Measurements from ENCODE around the gene TNPO2. TPM values are rescaled to one million over a fixed set of nuclear protein-coding genes. Genes with fewer than 3 reads are reported as not detected.

The TNPO2 gene
- 11.8 and 19.1 TPM in 2 replicates for total RNA-seq (2014; rRNA removed; shearing (Covaris generic))
- polyA plus RNA-seq (2015; cell fraction: cytosol; rRNA removed) = 35.9 and 36.1 TPM in 2 replicates
- polyA plus RNA-seq (2015; cell fraction: nucleus; rRNA removed) = 168 and 175 TPM in 2 replicates

- DNase-seq (ENCODE audit: low read depth) = no peak
Measured at GRCh38 chr19:12723641-12724426, at the start of gene TNPO2. TNPO2 (minus strand) TSS chr19:12723932; CDS start chr19:12720977, 2,955 bp downstream.

DNA sequence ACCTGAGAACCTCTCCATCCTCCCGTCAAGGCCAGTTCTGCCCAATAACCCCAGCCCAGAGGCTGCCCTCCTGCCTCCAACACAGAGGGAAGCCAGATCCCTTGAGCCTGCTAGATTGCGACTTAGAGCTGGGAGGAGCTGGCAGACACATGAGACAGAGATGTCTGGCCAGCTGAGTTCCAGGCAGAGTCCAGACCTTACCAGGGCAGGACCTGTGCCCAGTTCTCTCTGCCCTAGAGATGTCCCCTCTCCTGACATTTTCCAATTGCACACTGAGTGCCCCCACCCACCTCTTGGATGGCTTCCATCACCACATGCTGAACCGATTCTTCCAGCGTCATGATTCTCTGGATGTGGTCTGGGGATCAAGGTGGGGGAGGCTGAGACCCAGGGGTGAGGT is 48.6 kb upstream of the TNPO2 start:
- no peak for DNase-seq (ENCODE audit: low read depth)

DNA sequence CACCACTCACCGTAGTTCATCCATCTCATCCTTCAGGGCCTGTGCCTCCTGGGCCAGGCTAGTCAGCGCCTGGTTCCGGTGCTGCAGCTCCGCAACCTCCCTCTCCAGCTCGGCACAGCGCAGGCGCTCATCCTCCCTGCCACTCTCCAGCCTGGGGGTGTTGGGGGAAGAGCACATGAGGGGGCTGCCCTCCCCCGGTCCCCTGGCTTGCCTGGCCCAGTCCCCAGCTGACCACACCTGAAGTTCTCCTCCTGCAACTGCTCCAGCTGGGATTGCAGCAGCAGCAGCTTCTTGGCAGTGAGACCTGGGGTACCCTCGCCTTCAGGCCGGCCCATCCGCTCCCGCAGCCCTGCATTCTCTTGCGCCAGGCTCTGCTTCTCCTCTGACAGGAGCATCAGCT is 47.2 kb upstream of the TNPO2 start:
- DNase-seq (ENCODE audit: low read depth) = no peak

GRCh38 chr19:12769689-12770088 is 46.0 kb upstream of the TNPO2 start:
- no peak for DNase-seq (ENCODE audit: low read depth)

- no peak for DNase-seq (ENCODE audit: low read depth)
Measured at GRCh38 chr19:12767666-12768065, 43.9 kb upstream of the TNPO2 start.

GRCh38 chr19:12767150-12767549 is 43.4 kb upstream of the TNPO2 start:
- no peak for DNase-seq (ENCODE audit: low read depth)

DNA sequence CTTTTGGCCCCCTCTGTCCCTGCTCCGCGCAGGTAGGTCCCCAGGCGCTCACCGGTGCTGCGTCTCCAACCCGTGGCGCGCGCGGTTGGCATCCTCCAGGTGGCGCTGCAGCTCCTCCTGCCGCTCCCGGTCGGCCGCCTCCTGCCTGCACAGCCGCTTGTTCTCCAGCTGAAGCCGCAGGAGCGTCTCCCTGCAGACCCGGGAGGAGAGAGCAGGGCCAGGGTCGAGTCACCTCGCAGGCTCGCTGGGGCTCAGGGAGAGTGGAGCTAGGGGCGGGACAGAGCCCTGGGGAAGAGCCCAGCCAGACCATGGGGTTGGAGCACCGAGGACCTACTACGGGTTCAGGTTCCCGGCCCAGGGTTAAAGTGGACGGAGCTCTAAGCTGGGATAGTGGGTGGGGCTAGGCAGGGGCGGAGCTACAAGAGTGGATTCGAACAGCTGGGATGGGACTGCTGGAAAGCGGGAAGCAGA is 42.4 kb upstream of the TNPO2 start:
- DNase-seq (ENCODE audit: low read depth) = peak; percentile 58

- DNase-seq (ENCODE audit: low read depth) = no peak
Measured at GRCh38 chr19:12764698-12765097, 41.0 kb upstream of the TNPO2 start.

GRCh38 chr19:12763100-12763499 is 39.4 kb upstream of the TNPO2 start:
- DNase-seq (ENCODE audit: low read depth) = no peak

- DNase-seq (ENCODE audit: low read depth) = no peak
Measured at GRCh38 chr19:12759686-12760085, 36.0 kb upstream of the TNPO2 start.

DNA sequence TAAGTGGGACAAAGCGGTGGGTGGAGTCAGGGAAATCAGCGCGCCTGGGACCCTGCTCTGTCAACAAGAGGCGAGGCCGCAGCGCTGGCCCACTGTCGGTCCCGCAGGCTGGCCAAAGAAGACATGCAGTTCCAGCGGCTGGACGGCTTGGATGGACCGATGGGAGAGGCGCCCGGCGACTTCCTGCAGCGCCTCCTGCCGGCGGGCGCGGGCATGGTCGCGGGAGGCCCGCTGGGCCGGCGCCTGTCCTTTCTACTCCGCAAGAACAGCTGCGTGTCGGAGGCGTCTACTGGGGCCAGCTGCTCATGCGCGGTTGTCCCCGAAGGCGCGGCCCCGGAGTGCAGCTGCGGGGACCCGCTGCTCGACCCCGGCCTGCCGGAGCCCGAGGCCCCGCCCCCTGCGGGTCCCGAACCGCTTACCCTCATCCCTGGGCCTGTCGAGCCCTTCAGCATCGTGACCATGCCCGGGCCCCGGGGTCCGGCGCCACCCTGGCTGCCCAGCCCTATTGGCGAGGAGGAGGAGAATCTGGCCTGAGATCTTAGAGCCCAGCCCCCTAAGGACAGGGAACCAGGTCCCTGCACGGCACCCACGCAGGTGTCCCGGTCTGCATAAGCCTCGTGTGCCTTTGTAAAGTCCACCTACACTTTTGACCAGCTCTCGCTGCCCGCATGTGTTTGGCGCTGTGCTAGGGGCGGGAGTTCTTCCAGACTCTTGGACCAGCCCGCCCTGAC is 34.0 kb upstream of the TNPO2 start:
- peak; percentile 75 for DNase-seq (ENCODE audit: low read depth)

GRCh38 chr19:12756150-12756883 is 32.6 kb upstream of the TNPO2 start:
- DNase-seq (ENCODE audit: low read depth) = no peak

DNA sequence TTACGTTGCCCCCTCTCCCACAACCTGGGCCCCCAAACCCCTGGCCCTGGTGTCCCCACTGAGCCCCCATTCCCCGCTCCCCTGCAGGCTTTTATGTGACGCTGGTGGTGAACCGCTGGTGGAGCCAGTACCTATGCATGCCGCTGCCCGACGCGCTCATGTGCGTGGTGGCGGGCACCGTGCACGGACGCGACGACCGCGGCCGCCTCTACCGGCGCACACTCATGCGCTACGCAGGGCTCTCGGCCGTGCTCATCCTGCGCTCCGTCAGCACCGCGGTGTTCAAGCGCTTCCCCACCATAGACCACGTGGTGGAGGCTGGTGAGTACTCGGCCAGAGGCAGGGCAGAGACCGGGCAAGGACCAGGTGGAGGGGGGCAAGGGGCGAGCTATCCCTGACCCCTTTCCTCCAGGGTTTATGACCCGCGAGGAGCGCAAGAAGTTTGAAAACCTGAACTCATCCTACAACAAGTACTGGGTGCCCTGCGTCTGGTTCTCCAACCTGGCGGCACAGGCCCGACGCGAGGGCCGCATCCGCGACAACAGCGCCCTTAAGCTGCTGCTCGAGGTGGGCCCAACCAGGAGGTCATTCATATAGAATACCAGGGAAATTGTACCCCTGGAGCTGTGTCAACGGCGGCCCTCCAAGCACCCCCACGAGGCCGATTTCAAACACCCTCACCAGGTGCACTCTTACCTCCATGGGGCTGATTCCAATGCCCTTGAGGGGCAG is 30.9 kb upstream of the TNPO2 start:
- no peak for DNase-seq (ENCODE audit: low read depth)

GRCh38 chr19:12752056-12752781 is 28.5 kb upstream of the TNPO2 start:
- no peak for DNase-seq (ENCODE audit: low read depth)

DNA sequence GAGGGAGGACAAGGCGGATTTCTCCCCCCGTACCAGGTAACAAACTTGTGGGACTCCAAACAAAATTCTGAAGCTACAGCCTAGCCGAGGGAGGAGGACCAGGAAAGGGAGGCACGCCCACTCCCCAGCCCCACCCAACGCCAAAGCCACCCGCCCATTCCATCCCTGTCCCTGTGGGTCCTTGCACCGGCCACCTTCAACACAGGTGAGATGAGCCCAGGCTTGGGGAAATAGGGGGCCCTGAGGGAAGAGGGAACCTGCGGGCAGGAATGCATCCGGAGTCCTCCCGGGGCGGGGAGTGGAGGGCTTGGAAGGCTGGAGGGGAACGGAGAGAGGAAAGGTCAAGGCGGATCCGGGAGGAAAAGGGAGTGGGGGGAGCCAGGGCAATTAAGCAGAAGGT is 27.9 kb upstream of the TNPO2 start, which contains the start of gene BEST2:
BEST2 (plus strand) TSS at position 157 of the 400 bp plus-strand sequence. CDS start 802 bp downstream, outside the sequence.
- no peak for DNase-seq (ENCODE audit: low read depth)

DNA sequence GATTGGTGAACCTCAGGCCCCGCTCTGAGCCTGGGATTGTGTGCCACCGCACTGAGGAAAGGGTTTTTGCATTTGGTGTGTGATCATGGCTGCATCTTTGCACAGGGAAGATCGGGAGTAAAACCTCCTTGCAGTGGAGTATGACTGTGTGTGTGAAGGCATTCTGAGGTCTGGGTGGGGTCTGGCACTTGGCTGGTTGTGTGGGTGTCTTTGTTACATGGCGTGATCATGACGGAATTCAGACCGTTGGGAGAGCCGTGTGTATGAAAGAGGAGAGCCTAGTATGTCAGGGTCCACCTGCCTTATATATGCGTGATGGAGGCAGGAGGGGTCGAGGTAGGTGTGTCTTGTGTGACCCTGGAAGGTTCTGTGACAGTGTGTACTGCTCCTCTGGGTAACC is 27.1 kb upstream of the TNPO2 start:
- DNase-seq (ENCODE audit: low read depth) = no peak

DNA sequence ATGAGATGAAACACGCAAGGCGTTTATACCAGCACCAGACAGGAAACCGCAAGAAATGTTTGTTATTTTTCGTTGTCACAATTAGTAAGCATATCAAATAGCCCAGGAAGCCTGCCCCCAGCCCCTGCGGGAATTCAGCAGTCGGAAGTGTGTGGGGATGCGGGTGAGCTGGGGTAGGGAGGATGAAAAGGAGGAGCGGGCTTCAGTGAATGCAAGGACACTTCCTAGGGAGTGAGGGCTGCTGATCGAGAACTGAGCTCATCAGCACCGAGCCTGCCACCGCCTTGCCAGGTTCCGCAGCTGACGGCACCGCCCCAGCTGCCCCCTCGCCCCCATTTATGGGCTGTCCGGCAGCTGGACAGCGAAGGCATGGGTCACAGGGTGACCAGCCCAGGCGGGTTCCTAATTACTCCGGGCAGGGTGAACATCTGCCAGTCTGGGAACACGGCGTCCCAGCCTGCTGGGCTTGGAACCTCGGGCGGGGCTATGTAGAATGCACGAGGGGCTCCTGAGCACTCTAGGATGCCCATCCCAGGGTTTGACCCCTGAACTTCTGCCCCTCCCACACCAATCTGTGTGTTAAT is 26.3 kb upstream of the TNPO2 start:
- DNase-seq (ENCODE audit: low read depth) = peak; percentile 40

- no peak for DNase-seq (ENCODE audit: low read depth)
Measured at GRCh38 chr19:12748489-12748888, 24.8 kb upstream of the TNPO2 start.

- DNase-seq (ENCODE audit: low read depth) = no peak
Measured at GRCh38 chr19:12745166-12745897, 21.6 kb upstream of the TNPO2 start.
